T follicular helper cell (primary cell): ENCODE results near the gene FRMD4B.

ENCODE experiments used
- DNase-seq: peaks from one replicate; pipeline ENCODE4 v3.0.0-alpha.2; 2020; ENCODE audit warnings: low read depth
- total RNA-seq, 2 experiments: gene quantifications; one replicate each; lab custom pipeline; 2026; lab: John Stamatoyannopoulos, UW

FRMD4B gene
- 44.6 to 140 reads per million in 2 experiments for total RNA-seq

DNA sequence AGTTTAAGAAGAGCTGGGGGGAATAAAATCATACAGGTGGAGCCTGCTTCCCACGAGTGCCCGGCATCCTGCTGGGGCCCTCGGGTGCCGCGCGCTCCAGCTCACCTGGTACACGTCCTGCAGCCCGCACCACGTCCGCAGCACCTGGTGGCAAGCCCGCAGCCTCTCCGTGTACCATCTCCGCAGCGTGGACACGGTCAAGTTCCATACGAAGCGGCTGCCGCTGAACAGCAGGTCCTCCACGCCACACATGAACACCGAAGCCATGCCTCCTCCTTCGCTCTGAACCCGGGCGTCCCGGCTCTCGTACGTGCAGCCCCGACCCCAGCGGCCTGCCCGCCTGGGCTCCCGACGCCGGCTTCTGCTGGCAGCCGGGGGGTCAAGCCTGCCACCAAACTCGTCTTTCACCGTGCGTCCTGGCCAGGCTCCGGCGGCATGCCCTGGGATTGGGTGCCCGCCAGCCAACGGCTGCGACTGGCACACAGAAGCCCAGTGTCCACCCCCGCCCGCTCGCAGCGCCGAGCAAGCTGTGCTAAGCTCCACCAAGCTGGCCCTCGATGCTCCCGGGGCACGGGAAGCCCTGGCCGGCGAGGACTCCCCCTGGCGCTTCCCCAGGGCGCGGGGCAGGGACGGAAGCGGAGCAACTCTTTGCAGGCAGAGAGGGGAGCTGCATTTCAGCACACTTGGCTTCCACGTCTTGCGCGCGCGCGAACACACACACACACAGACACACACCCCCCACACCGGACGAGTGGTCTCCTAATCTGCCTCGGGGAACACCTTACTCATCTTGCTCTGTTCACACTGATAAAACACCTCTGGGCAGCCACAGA, at the start of gene FRMD4B:
Gene FRMD4B (minus strand): TSS at position 366 of the 833 bp plus-strand sequence. CDS start 99 bp downstream, at position 267.
- no peak for DNase-seq

DNA sequence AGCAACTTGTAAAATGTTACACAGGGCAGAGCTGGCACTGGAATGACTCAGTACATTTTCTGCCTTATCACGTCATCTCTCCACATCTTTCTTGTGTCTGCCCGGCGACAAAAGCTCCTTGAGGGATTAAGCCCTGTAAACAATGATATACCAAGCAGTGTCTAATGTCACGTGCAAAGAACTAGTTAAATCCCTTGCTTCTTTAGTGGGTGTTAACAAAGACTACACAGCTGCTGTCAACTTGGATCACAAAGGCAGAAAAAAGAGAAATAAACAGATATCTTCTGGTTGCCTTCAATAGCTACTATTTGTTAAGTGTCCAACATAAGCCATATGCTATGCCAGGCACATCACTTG, 48.1 kb upstream of the FRMD4B start:
- DNase-seq, result no peak

DNA sequence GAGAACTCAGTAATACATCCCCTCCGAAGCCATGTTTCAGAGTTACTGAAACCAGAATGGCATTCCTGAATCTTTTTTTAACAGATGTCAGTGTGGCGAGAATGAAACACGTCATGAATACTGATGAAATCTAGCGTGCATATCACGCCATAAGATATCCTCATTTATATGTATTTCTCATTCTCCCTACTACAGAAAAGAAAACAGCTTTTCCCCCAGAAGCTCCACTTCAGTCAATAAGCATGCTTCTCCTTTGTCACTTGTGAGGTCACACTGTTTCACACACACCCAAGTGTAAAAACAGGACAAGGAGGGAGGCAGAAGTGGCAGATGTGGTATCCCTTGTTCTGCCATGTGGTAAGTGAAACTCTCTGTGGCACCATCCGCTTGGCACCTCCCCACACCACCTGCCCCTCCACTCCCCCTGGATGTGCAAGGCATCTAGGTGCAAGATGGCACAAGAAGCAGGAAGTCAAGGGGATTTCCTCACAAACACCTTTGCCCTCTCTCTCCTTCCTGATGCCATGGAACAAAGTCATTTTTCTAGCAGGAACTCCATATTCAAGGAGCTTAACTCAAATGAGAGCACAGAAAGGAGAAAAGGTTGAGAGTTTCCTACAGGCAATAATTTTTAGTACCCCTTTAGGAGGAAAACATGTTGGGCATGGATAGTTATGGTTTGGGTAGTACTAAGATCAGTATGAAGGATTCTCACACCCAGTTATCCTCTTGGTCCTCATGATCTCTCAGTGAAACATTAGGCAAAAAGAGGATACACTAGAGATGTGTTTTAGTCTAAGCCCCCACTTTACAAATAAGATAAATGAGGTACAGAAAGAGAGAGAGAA, 47.5 kb upstream of the FRMD4B start:
- no peak for DNase-seq

DNA sequence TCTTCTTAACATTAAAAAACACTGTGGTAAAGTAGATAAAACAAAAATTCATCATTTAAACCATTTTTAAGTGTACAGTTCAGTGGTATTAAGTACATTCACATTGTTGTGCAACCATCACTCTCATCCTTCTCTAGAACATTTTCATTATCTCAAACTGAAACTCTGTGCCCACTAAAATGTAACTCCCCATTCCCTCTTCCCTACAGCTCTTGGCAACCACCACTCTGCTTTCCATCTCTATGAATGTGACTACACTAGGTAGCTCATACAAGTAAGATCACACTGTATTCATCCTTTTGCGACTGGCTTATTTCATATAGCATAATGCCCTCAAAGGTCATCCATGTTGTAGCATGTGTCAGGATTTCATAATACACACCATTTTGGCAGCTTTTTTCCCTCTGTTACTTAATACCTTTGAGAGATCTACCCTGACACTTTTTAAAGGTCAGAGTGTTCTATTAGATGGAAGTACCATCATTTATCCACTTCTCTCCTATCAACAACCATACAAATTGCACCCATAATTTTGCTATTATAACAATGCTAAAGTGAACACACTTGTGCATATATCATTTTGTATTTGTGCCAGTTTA, 42.9 kb upstream of the FRMD4B start:
- no peak for DNase-seq

DNA sequence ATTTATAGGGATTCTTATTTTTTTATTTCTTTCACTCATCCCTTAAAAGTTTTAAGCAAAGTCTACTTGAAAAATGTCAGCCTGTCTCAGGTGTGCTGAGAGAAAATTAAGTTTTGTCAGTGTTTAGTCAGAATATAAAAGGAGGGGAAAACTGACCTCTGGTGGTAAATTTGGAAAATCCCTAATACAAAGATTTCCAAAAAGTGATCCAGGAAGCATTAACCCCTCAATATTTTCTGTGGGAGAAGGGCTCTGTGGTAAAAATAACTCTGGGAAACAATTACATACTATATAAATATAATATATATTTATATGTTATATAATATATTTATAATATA, 41.0 kb upstream of the FRMD4B start:
- DNase-seq, result no peak

DNA sequence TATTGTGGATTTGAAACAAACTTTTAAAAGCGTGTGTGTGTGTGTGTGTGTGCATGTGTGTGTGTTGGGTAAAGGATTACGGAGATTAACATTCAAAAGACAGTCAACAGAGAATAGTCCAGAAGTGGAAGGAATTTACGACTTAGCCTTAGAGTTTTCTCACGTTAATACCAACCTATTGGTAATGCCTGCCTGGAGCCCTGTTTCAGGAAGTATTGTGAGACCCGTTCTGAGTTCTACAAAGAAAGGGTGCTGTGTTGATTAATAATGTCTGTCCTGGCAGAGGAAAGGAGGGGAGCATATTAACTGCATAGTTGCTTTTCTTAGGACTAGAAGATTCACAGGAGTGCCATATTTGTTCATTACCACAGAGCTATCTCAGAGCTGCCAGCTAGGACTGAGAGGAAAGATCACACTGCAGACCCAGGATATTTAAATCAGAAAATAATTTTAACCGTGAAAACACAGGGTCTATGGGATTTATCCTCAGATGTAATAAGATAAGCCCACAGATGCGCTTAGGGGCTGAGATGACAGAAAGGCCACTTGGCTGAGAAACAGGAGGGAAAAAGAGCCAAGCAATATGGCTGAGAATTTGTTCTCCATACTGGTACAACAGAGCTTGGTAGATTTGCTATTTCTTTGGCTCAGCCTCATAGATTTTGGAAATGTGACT, 40.5 kb upstream of the FRMD4B start:
- DNase-seq, result no peak

DNA sequence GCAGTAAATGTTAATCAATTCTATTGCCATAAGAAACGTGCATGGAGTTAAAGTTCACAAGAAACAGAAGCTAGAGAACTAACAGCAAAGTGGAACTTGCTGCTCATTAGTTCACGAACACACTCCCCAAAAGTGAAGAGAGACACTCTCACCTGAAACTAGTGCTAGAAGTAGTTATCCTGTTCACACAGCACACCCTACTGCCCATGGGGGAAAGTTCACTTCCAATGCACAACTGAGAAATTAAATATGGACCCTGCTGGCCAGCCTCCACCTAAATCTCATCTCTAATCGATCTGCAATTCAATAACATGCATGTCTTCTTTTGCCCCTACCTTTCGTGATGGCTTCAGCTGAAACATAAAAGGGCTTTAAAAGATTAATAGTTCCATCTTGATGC, 39.4 kb upstream of the FRMD4B start:
- no peak for DNase-seq

DNA sequence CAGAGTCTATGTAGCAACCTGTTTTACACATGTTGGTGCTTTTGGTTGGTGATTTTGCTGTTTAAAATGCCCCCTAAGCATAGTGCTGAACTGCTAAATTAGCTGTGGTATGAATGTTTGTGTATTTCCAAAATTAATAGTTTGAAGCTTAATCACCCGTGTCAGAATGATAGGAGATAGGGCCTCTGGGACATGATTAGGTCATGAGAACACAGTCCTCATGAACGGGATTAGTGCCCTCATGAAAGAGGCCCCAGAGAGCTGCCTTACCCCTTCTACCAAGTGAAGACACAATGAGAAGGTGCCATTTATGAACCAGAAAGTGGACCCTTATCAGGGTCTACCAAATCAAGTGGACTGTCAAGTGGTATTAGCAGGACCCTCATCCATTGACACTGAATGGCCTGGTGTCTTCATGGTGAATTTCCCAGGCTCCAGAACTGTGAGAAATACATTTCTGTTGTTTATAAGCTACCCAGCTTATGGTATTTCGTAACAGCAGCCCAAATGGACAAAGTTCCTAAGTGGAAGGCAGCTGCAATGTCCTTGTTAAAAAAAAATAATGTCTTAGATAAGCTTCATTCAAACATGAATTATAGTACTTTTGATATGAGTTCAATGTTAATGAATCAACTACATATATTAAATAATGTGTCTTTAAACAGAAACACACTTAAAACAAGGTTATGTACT, 37.7 kb upstream of the FRMD4B start:
- DNase-seq, result no peak

DNA sequence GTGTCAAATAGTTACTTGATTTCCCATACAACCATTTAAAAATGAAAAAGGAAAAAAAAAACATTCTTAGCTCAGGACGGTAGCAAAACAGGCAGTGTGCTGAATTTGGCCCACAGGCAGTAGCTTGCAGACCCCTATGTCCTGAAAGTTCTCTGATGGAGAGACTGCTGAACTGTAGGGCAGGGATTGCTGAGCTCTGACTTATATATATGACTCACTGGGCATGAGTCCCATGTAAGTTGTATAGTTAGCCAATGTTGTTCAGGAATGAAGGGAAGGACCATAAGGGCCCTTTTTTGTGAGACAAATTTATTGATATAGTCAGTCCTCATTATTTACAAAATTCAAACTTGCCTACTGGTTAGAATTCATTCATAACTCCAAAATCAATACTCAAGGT, 36.9 kb upstream of the FRMD4B start:
- DNase-seq, result no peak

DNA sequence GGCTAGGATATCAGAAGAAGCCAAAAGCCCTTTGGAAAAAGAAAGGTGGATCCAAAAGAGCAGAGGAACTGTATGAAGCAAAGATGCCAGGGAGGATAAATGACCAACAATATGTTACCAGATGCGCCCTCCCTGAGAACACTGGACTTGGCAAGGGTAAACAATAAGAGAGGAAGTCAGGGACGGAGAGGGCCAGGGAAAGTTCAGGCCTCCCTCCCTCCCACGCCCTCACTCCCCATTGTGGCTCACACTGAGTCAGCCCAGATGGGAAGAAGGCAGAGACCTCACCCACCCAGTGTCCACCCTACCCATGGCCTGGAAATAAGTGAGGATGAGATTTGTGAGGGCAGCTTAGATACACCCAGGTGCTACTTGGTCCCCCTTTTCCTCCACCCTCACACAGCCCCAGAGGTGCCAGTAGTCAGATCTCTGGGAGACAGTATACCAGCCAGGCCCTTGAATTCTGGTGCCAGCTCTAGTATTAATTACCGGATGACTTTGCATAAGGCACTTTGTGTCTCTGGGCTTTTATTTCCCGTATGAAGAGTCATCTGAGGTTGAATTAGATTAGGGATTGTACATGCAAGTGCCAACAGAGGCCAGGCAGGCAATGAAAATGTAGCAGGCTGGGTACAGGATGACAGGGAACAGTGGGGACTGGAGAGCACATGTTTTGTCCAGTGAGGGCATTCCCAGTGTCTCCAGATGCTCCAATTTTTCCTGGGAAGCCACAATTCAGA, 35.1 kb upstream of the FRMD4B start:
- no peak for DNase-seq

DNA sequence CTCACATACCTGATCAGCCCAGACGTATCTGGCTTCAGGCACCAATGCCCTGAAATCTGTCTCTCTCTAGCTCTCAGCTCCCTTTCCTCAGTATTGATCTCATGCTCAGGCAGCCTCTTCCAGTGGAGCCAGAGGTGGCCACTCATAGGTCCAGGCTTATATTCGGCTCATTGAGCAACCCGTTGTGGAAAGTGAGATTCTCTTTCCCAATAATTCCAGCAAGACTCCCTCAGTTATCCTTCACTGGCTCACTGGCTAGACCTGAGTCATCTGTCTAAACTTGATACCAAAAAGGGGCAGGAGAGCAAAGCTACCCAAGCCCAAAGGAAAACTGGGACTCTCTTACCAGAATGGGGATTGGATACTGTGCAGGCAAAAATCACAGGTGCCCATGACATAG, 33.4 kb upstream of the FRMD4B start:
- DNase-seq, result no peak

DNA sequence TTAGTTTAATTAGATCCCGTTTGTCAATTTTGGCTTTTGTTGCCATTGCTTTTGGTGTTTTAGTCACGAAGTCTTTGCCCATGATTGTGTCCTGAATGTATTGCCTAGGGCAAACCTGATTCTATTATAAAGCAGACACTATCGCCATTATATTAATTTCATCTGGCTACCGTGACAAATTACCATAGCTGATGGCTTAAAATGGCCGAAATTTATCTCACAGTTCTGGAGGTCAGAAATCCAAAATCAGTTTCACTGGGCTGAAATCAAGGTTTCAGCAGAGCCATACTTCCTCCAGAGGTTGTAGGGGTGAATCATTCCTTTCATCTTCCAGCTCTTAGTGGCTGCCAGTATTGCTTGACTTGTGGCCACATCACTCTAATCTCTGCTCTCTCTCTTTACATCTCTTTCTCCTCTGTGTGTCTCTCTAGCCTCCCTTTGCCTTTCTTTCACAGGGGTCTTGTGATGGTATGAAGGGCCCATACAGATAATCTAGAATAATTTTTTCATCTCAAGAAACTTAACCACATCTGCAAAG, 31.7 kb upstream of the FRMD4B start:
- DNase-seq, result no peak

DNA sequence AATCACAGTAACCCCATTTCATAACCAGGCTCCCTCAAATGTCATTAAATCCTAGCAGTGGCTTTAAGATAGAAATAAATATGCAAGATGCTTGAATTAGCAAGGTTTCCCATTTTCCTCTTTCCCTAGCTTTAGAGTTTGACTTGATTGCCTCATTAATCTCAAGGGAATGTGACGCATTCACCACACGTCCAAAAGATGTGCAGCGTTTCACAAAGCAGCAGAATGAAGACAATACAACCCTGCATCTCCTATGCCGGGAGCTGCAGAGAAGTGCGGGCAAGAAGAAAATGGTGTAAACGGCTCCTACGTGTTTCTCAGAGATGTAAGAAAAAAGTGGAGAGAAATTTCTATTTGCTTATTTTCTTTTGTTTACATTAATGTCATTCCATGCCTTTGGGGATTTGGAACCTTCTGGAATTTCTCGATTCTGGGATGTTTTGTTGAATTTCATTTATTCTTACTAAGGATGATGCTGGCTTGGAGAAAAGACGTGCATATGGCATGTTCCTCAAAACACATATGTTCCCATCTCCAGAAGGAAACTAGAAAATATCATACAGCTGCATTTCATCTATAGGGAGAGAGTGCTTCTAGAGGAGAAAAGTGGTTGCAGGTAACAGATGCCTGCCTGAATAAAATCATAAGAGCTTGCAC, 27.8 kb upstream of the FRMD4B start:
- no peak for DNase-seq

DNA sequence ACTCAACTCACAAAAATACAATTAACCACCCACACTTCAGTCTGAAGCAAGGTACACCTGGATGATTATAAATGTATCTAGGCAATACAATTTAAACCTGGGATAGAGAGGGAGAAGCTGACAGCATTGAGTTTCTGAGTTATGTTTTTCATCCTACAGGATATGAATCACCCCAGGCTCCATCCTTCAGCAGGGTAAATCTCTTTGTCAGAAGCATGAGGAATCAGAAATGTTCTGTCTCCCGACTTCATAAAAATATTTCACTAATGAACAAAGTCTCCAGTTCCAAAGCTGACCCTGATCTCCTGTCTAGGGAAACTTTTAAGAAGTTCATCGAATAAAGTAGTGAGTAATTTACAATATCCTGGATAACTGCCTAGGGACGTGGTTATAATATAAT, 25.5 kb upstream of the FRMD4B start:
- DNase-seq, result no peak

DNA sequence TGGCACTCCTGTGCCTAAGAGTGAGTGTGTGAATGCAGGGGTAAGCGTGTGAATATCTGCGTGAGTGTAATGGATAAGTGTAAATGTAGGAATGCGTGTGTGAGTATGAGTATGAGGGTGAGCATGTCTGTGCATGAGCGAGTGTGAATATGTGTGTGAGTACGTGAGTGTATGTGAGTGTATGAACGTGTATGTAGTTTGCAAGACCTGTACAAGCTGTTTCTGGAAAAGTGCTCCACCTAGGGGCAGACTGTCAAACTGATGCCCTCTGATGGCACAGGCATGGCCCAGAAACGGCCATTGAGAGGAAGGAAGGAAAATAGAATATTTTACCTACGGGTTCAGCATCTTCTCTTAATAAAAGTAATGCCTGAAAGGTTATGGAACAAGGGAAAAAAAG, 24.4 kb upstream of the FRMD4B start:
- peak; percentile 28 for DNase-seq

DNA sequence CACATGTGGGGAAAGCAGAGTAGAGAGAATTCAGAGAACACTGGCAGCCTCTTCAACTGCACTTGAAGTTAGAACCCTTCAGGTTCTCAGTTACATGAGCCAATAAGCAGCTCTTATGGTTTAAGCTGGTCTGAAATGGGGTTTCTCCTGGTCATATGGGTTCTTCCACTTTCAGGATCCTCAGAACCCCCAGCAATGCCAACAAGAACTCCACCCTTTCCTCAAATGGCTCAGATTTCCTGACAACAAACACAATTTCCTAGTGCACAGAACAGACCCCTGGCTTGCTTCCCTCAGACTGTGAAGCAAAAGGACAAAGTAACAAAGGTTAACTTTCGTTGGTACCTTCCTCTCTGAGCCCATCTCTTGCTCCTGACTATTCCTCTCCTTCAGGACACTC, 23.9 kb upstream of the FRMD4B start:
- no peak for DNase-seq

DNA sequence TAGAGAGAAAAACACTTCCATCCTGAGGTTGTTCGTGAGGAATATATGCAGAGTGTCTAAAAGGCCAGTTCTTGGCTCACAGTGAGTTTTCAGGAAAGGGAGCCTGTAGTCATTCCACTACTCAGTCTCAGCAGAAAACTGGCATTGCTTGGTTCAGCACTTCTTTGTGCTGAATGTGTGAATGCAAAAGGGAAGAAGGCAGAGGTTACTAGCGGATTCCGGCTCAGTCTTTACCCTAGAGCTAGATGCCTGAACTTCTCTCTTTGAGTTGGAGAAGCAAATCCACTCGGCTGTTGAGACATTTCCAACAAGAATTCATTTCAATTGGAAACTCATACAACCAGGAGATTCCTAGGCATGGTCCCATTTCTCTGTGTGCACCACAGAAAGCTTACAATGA, 23.1 kb upstream of the FRMD4B start:
- no peak for DNase-seq

DNA sequence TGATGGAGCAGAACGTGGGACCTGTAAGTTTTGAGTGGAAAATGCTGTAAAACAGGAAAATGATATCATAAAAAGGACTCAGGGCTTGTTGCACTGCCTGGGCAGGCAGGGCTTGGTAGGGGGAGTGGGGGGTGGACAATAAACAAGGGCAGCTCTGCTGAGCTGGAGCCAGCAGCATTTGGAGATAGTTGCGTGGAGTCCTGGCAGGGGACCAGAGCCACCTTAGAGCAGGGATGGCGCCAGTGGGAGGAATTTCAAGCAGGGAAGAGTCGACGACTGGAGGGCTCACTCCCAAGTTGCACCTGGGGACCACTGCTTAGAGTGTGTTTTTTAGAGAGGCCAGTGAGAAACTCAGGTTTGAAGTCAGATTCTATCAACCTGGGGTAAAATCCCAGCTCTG, 22.7 kb upstream of the FRMD4B start:
- DNase-seq, result no peak

DNA sequence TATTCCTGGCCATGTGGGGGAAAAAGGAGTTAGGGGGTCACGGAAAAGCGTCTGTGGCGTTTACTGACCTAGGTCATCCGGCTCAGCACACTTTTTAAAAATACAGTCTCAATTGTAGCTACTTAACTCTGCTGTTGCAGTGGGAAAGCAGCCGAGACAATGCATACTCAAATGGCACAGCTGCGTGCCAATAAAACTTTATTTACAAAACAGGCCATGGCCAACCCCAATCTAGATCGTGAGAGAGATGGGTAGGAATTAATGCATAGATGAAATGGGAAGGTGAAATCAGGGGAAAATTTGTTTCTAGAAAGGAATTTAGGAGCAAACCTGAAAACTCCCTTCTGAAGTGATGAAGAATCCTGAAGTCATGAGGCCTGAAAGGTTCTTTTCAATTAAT, 22.0 kb upstream of the FRMD4B start:
- no peak for DNase-seq

DNA sequence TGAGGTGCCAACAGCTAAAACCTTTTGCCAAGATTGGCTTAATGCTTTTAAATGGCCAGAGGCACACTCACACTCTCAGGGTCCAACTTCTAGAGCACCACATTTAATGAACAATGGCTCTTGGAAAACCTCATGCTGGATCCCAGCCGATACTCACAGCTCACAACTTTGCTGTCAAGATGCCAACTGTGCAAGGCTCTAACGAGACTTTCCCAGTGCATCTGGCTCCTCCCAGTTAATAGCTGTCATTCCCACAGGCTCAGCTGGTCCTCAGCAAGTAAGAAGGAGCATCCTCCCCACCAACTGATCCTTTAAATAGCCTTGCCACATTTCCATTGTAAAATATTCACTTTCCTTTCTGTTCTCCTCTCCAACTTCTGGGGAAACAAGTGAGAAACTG, 20.3 kb upstream of the FRMD4B start:
- no peak for DNase-seq
